ENCODE data around the gene PPP1R9A.

The PPP1R9A gene

GRCh38 chr7:94913391-94913790 lies 6.0 kb downstream of the PPP1R9A start (continued):
- TF ChIP-seq ZNF350 (tag by site-specific recombination; IDR thresholded peaks at IDR 0.05) = no peak
- no peak for TF ChIP-seq INSM2 (tag by site-specific recombination; IDR thresholded peaks at IDR 0.05)

- ChIA-PET POLR2A (no interaction called here), CTCF (interaction anchor here (1.3 kb wide), 1 partner anchor 10 kb away, joined by 3 read pairs; no protein-coding TSS in a partner anchor)
- Histone ChIP-seq H3K4me3 (ENCODE audit: low read depth, low read length) (no peak overlapping the region), H3K9me3 (ENCODE audit: control insufficient read depth, insufficient read depth, low read depth, low read length) (no peaks in the 10 kb centered on the region), H3K36me3 (ENCODE audit: control insufficient read depth in 2 of 2, insufficient read depth in 1 of 2, low read length in 2 of 2) (no peaks in the 10 kb centered on the region), H3K4me1 (ENCODE audit: control insufficient read depth, insufficient read depth, low read length) (0 out of 2 replicates have a peak, but pooled peaks cover 5% of the 10 kb centered on the region), H3K27ac (ENCODE audit: extremely low read depth, low read depth, low read length) (no peak overlapping the region)
- TF ChIP-seq ZFP37 (tag by site-specific recombination; IDR thresholded peaks at IDR 0.05) (no peak), ZNF146 (tag by site-specific recombination; IDR thresholded peaks at IDR 0.05) (no peak), YY2 (tag by site-specific recombination; IDR thresholded peaks at IDR 0.05) (no peak), ZXDB (tag by site-specific recombination; IDR thresholded peaks at IDR 0.05) (no peak), ZNF311 (tag by site-specific recombination; IDR thresholded peaks at IDR 0.05; ENCODE audit: borderline replicate concordance) (no peak), ZNF24 (tag by site-specific recombination; IDR thresholded peaks at IDR 0.05) (no peak), REST (tag by site-specific recombination; IDR thresholded peaks at IDR 0.05) (no peak), ZNF768 (tag by site-specific recombination; IDR thresholded peaks at IDR 0.05) (no peak), ZBTB26 (tag by site-specific recombination; optimal IDR thresholded peaks at IDR 0.05) (no peak), ZNF776 (tag by site-specific recombination; IDR thresholded peaks at IDR 0.05; ENCODE audit: borderline replicate concordance) (no peak), ZSCAN16 (tag by site-specific recombination; IDR thresholded peaks at IDR 0.05) (no peak), ZBTB11 (tag by site-specific recombination; conservative IDR thresholded peaks at IDR 0.05; ENCODE audit: low read depth) (no peak)
Measured at GRCh38 chr7:94921911-94922310, 14.5 kb downstream of the PPP1R9A start.

GRCh38 chr7:94922457-94922856 lies 15.1 kb downstream of the PPP1R9A start:
- ChIA-PET CTCF (no interaction called here), POLR2A (no interaction called here)
- no peaks in the 10 kb centered on the region for H3K9me3 ChIP-seq (ENCODE audit: control insufficient read depth, insufficient read depth, low read depth, low read length)
- H3K4me3 ChIP-seq (ENCODE audit: low read depth, low read length) = no peak overlapping the region
- TF ChIP-seq BCL6B (tag by site-specific recombination; IDR thresholded peaks at IDR 0.05) = no peak
- TF ChIP-seq SP2 (tag by site-specific recombination; IDR thresholded peaks at IDR 0.05) = no peak
- H3K27ac ChIP-seq (ENCODE audit: extremely low read depth, low read depth, low read length) = no peak overlapping the region
- H3K36me3 ChIP-seq (ENCODE audit: control insufficient read depth in 2 of 2, insufficient read depth in 1 of 2, low read length in 2 of 2) = no peaks in the 10 kb centered on the region
- H3K4me1 ChIP-seq (ENCODE audit: control insufficient read depth, insufficient read depth, low read length) = 0 out of 2 replicates have a peak, but pooled peaks cover 5% of the 10 kb centered on the region
